Activated B cell treated with CpG ODN at 0.5 μM for 24 hours (primary cell): ENCODE results near the gene CLSTN1. TPM values are rescaled to one million over a fixed set of nuclear protein-coding genes. Genes with fewer than 3 reads are reported as not detected.
A peak's percentile ranks its signal among the peaks of the same experiment; 100 is the strongest.

Experiments
- ATAC-seq: fragments of 200-7000 bp; cut with Tn5 transposase; one replicate; pipeline ENCODE4 v1.10.0; 2021; ENCODE audit warnings: low read depth, mild to moderate bottlenecking, moderate library complexity
- CTCF ChIA-PET: fragments of 350-600 bp; sonication (Branson Sonifier 250); formaldehyde crosslinking; loops from one replicate; lab custom pipeline; 2021; ENCODE audit warnings: antibody characterized with exemption; lab: Charles Lee
- POLR2A ChIA-PET: fragments of 350-600 bp; sonication (Branson Sonifier 250); formaldehyde crosslinking; loops from one replicate; lab custom pipeline; 2021; ENCODE audit warnings: antibody characterized with exemption; lab: Charles Lee
- DNase-seq: peaks from one replicate; pipeline ENCODE4 v3.0.0; 2022
- H3K27ac Mint-ChIP-seq: one replicate; pipeline ENCODE4 v1.8.0; 2020; ENCODE audit warnings: mixed read lengths
- H3K27me3 Mint-ChIP-seq: one replicate; pipeline ENCODE4 v1.8.0; 2021; ENCODE audit warnings: mixed read lengths
- H3K36me3 Mint-ChIP-seq: one replicate; pipeline ENCODE4 v1.8.0; 2021; ENCODE audit warnings: low read depth, mixed read lengths
- H3K4me1 Mint-ChIP-seq: one replicate; pipeline ENCODE4 v1.8.0; 2021; ENCODE audit warnings: mixed read lengths
- H3K4me3 Mint-ChIP-seq: one replicate; pipeline ENCODE4 v1.8.0; 2020; ENCODE audit warnings: mild to moderate bottlenecking, mixed read lengths
- H3K9me3 Mint-ChIP-seq: one replicate; pipeline ENCODE4 v1.8.0; 2020; ENCODE audit warnings: mixed read lengths
- intact Hi-C: fragments of 100-400 bp; cut with micrococcal nuclease; formaldehyde crosslinking; loops from one replicate; pipeline ENCODE4 v1.15.1; 2024
- total RNA-seq: library from RNA; stranded (reverse); gene quantifications from 2 replicates; pipeline ENCODE4 v1.2.3, GENCODE V29; 2022
- TF ChIP-seq, protein P1 (sequence below): fragments of 200-600 bp; IDR thresholded peaks from one replicate; pipeline ENCODE4 v1.8.0; 2022; ENCODE audit warnings: antibody characterized with exemption, mild to moderate bottlenecking

Gene CLSTN1
- total RNA-seq, 1 donor from 2014 or later, result 50.7 TPM

DNA sequence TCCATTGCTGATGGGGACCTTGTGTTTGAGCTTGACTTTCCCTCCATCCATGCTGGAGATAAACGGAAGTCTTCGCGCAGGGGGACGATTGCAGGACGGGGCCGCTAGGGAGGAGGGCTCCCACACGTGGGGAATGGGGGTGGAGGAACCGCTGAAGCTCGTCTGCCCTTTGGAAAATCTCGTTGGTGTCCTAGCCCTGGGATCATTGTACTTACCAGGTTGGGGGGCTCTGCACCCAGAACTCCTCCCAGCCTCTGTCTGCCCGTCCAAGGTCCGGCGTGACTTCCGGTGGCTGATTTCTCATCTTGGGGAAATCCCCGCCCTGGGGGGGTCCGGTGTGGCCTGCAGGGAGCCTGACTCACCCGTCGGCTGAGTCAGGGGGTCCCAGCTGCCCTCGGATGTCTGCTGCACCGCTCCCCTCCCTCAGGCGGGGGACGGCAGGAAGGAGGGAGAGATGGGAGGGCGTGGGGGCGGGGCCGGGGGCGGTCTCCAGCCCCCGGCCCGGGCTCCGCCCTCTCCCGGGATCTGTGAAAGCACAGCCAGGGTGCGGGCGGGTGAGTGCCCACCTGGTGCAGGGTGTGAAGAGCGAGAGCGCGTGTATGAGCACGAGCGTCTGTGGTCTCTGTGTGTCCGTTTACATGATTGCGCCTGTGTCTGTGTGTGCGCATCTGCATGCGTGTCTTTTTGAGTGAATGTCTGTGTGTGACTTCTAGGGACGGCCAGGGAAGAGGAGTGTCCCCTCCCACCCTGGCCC, 136.5 kb downstream of the CLSTN1 start:
- peak; percentile 63 for DNase-seq
- H3K4me1 Mint-ChIP-seq, result peaks cover 72% of the 10 kb centered on the region
- ATAC-seq, result peak; percentile 58
- TF ChIP-seq, protein P1, sequence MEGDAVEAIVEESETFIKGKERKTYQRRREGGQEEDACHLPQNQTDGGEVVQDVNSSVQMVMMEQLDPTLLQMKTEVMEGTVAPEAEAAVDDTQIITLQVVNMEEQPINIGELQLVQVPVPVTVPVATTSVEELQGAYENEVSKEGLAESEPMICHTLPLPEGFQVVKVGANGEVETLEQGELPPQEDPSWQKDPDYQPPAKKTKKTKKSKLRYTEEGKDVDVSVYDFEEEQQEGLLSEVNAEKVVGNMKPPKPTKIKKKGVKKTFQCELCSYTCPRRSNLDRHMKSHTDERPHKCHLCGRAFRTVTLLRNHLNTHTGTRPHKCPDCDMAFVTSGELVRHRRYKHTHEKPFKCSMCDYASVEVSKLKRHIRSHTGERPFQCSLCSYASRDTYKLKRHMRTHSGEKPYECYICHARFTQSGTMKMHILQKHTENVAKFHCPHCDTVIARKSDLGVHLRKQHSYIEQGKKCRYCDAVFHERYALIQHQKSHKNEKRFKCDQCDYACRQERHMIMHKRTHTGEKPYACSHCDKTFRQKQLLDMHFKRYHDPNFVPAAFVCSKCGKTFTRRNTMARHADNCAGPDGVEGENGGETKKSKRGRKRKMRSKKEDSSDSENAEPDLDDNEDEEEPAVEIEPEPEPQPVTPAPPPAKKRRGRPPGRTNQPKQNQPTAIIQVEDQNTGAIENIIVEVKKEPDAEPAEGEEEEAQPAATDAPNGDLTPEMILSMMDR, result no peak
- CTCF ChIA-PET, result interaction anchor here (0.8 to 4.3 kb wide), 4 partner anchors 32 to 72 kb away, joined by 3 to 33 read pairs (median 4); partner anchors contain the start of gene PIK3CD
- POLR2A ChIA-PET, result interaction anchor here (0.6 to 10.0 kb wide), 13 partner anchors 11 to 148 kb away, joined by 3 to 126 read pairs (median 4); partner anchors contain the start of genes PIK3CD and SLC25A33
- no peaks in the 10 kb centered on the region for H3K9me3 Mint-ChIP-seq
- H3K36me3 Mint-ChIP-seq, result peaks cover 33% of the 10 kb centered on the region
- peak overlapping the region; percentile 82 for H3K4me3 Mint-ChIP-seq
- peak overlapping the region; percentile 87 for H3K27ac Mint-ChIP-seq
- no peaks in the 10 kb centered on the region for H3K27me3 Mint-ChIP-seq
- intact Hi-C loops, result loop anchor here (1.0 to 2.0 kb wide), 3 partner anchors 14 to 136 kb away; partner anchors contain the start of gene CLSTN1

DNA sequence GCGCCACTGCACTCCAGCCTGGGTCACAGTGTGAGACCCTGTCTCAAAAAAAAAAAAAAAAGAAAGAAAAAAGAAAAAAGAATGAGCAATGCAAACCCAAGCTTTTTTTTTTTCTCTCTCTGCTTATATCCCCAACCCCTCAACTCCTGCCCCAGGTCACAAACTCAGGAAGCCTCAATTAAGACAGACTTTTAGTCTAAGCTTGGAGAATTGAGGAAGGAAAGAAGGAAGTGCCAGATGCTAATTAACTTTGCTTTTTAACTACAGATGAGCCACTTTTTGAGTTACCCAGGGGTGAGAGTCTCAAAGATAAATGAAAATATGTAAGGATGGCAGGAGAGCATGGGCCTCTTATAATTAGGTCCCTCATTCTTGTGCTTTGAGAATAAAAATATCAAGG, 139.0 kb downstream of the CLSTN1 start:
- ChIA-PET POLR2A (interaction anchor here (0.7 to 8.1 kb wide), 5 partner anchors 26 to 258 kb away, joined by 3 to 126 read pairs (median 4); partner anchors contain the start of gene PIK3CD), CTCF (interaction anchor here (1.1 kb wide), 1 partner anchor 58 kb away, joined by 6 read pairs; no protein-coding TSS in a partner anchor)
- no peak for DNase-seq
- no peaks in the 10 kb centered on the region for H3K9me3 Mint-ChIP-seq
- intact Hi-C loops, result no loop called here
- peaks cover 70% of the 10 kb centered on the region for H3K4me1 Mint-ChIP-seq
- H3K36me3 Mint-ChIP-seq, result peaks cover 29% of the 10 kb centered on the region
- H3K4me3 Mint-ChIP-seq, result no peak overlapping the region
- no peaks in the 10 kb centered on the region for H3K27me3 Mint-ChIP-seq
- peak overlapping the region; percentile 54 for H3K27ac Mint-ChIP-seq
- TF ChIP-seq, protein P1, result no peak
- ATAC-seq, result no peak

DNA sequence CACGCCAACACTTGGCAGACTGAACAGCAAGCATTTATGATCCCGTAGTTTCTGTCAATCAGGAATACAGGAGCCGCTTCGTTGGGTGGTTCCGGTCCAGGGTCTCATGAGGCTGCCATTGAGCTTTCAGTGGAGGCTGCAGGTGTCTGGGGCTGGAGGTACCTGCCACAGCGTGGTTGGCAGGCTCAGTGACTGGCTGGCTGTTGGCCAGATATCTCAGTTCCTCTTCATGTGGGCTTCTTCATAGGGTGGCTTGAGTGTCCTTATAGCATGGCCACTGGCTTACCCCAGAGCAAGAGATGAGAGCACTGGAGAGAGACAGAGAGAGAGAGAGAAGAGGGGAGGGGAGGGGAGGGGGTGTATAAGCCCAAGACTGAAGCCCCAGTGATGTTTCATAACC, 142.9 kb downstream of the CLSTN1 start:
- DNase-seq (no peak), ATAC-seq (peak; percentile 74)
- TF ChIP-seq, protein P1, result no peak
- POLR2A ChIA-PET, result interaction anchor here (0.5 to 3.2 kb wide), 5 partner anchors 11 to 52 kb away, joined by 3 to 25 read pairs (median 7); no protein-coding TSS in a partner anchor
- Mint-ChIP-seq H3K4me3 (peak overlapping the region; percentile 3), H3K36me3 (peaks cover 53% of the 10 kb centered on the region), H3K27me3 (no peaks in the 10 kb centered on the region), H3K9me3 (no peaks in the 10 kb centered on the region), H3K4me1 (peaks cover 71% of the 10 kb centered on the region), H3K27ac (peak overlapping the region; percentile 78)
- intact Hi-C loops, result no loop called here
- CTCF ChIA-PET, result interaction anchor here (0.7 to 2.2 kb wide), 3 partner anchors 26 to 66 kb away, joined by 3 to 12 read pairs (median 8); no protein-coding TSS in a partner anchor

DNA sequence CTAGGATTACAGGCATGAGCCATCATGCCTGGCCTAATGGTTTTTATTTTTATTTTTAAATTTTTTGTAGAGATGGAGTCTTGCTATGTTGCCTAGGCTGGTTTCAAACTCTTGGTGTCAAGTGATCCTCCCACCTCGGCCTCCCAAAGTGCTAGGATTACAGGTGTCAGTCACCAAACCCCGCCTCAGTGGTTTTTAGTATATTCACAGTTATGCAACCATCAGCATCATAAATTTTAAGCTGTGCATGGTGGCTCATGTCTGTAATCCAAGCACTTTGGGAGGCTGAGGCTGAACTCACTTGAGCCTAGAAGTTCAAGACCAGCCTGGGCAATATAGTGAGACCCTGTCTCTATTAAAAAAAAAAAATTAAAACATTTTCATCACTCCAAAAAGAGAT, 143.7 kb downstream of the CLSTN1 start:
- TF ChIP-seq, protein P1, result no peak
- ATAC-seq, result no peak
- Mint-ChIP-seq H3K4me3 (no peak overlapping the region), H3K27ac (peak overlapping the region; percentile 69), H3K9me3 (no peaks in the 10 kb centered on the region), H3K4me1 (peaks cover 64% of the 10 kb centered on the region), H3K36me3 (peaks cover 53% of the 10 kb centered on the region), H3K27me3 (no peaks in the 10 kb centered on the region)
- POLR2A ChIA-PET, result interaction anchor here (0.5 to 3.2 kb wide), 5 partner anchors 10 to 51 kb away, joined by 3 to 25 read pairs (median 4); no protein-coding TSS in a partner anchor
- intact Hi-C loops, result no loop called here
- CTCF ChIA-PET, result interaction anchor here (2.2 kb wide), 1 partner anchor 53 kb away, joined by 12 read pairs; no protein-coding TSS in a partner anchor
- DNase-seq, result no peak

Other genes starting within 250 kb of the CLSTN1 start
- gene TMEM201, start 235.1 kb downstream of the CLSTN1 start, total RNA-seq, result 8.1 and 9.4 TPM in 2 replicates
- 238 and 265 TPM in 2 replicates for gene PIK3CD, start 172.2 kb downstream of the CLSTN1 start, total RNA-seq
- gene CTNNBIP1, start 86.3 kb upstream of the CLSTN1 start, total RNA-seq, result 6.7 and 7.5 TPM in 2 replicates
- 19.3 and 20.9 TPM in 2 replicates for gene LZIC, start 119.4 kb upstream of the CLSTN1 start, total RNA-seq
- 5.8 and 7.5 TPM in 2 replicates for gene NMNAT1, start 119.5 kb upstream of the CLSTN1 start, total RNA-seq
- not detected in 2 replicates for gene RBP7, start 173.3 kb upstream of the CLSTN1 start, total RNA-seq
- gene UBE4B, start 209.0 kb upstream of the CLSTN1 start, total RNA-seq, result 41.1 and 44.7 TPM in 2 replicates